Measurements from ENCODE around the gene ENPP3. TPM values are rescaled to one million over a fixed set of nuclear protein-coding genes. Genes with fewer than 3 reads are reported as not detected.

ENPP3 gene
- total and polyA plus RNA-seq, 2 experiments from 2014 or later = not detected

GRCh38 chr6:131792091-131792496, 155.0 kb downstream of the ENPP3 start:
- no peaks in the 10 kb centered on the region for H3K36me3 ChIP-seq (ENCODE audit: low read depth)
- H3K9me2 ChIP-seq (ENCODE audit: insufficient read depth) = no peaks in the 10 kb centered on the region
- 84 to 86% methylated on average over 6 of the region's 6 CpGs for WGBS, 2 experiments (ENCODE audit: low coverage in 1 of 2, low lambda C conversion rate in 2 of 2, missing lambda C conversion rate in 2 of 2)
- no peaks in the 10 kb centered on the region for H4K20me1 ChIP-seq (ENCODE audit: insufficient read depth)
- peak; percentile 55 for DNase-seq
- H3K27ac ChIP-seq = no peak overlapping the region
- no peaks in the 10 kb centered on the region for H3K27me3 ChIP-seq (replicated peaks; ENCODE audit: insufficient read depth)
- H3F3A ChIP-seq (ENCODE audit: insufficient read depth) = peaks cover 17% of the 10 kb centered on the region
- no peak overlapping the region for H3K4me3 ChIP-seq
- no peak overlapping the region for H2AFZ ChIP-seq
- in situ Hi-C loops (cut with MboI) = no loop called here
- no peak overlapping the region for H3K9ac ChIP-seq
- H3K4me1 ChIP-seq (ENCODE audit: insufficient read depth) = peaks cover 25% of the 10 kb centered on the region
- H3K4me2 ChIP-seq (ENCODE audit: unreplicated experiment) = no peak overlapping the region
- TF ChIP-seq EZH2 (IDR thresholded peaks at IDR 0.05; ENCODE audit: insufficient read depth, poor library complexity, severe bottlenecking) = no peak
- no peak for TF ChIP-seq EZH2phosphoT487 (IDR thresholded peaks at IDR 0.05; ENCODE audit: insufficient read depth, low read depth)
- no peaks in the 10 kb centered on the region for H3K9me3 ChIP-seq (ENCODE audit: low read depth)
- no peaks in the 10 kb centered on the region for H3K79me2 ChIP-seq (ENCODE audit: insufficient read depth)

- Histone ChIP-seq H3K4me2 (ENCODE audit: unreplicated experiment) (no peak overlapping the region), H3K9me3 (ENCODE audit: low read depth) (no peaks in the 10 kb centered on the region), H3K27me3 (replicated peaks; ENCODE audit: insufficient read depth) (no peaks in the 10 kb centered on the region), H4K20me1 (ENCODE audit: insufficient read depth) (no peaks in the 10 kb centered on the region), H3F3A (ENCODE audit: insufficient read depth) (no peaks in the 10 kb centered on the region), H3K27ac (no peak overlapping the region), H3K36me3 (ENCODE audit: low read depth) (no peaks in the 10 kb centered on the region), H3K4me1 (ENCODE audit: insufficient read depth) (no peaks in the 10 kb centered on the region), H3K9ac (no peak overlapping the region), H3K4me3 (no peak overlapping the region), H2AFZ (no peak overlapping the region), H3K79me2 (ENCODE audit: insufficient read depth) (no peaks in the 10 kb centered on the region), H3K9me2 (ENCODE audit: insufficient read depth) (no peaks in the 10 kb centered on the region)
- 76 to 79% methylated on average over 2 of the region's 2 CpGs for WGBS, 2 experiments (ENCODE audit: low coverage in 1 of 2, low lambda C conversion rate in 2 of 2, missing lambda C conversion rate in 2 of 2)
- DNase-seq = no peak
- in situ Hi-C loops (cut with MboI) = no loop called here
- no peak for TF ChIP-seq EZH2phosphoT487 (IDR thresholded peaks at IDR 0.05; ENCODE audit: insufficient read depth, low read depth)
- no peak for TF ChIP-seq EZH2 (IDR thresholded peaks at IDR 0.05; ENCODE audit: insufficient read depth, poor library complexity, severe bottlenecking)
Observed at GRCh38 chr6:131795366-131795765, 158.3 kb downstream of the ENPP3 start.

Small RNA genes lying within 50 kb of the gene (microRNA-seq; reads per million reads assigned to microRNA genes)
- gene MIR548H5 (ENCODE audit: borderline number of aligned reads) = not detected

Small RNA genes lying within 50 kb of the gene (small RNA-seq; reads per million reads assigned to genes)
- not detected for gene MIR548H5 (ENCODE audit: low read depth, low replicate concordance)
- not detected for gene RNU4-18P (ENCODE audit: low read depth, low replicate concordance)

Other genes with a start within 250 kb of the ENPP3 start
- not detected in 2 replicates for gene ARG1, start 64.1 kb upstream of the ENPP3 start, total RNA-seq (2014; rRNA removed; shearing (Covaris generic))
- gene ARG1, start 64.1 kb upstream of the ENPP3 start, polyA plus RNA-seq (2016; fragmentation: Nextera tagmentation; extraction: Ambion mirVana) = not detected in 2 replicates
- gene MED23, start 9.1 kb upstream of the ENPP3 start, total RNA-seq (2014; rRNA removed; shearing (Covaris generic)) = 35.7 and 39.3 TPM in 2 replicates
- 15.1 and 16.9 TPM in 2 replicates for gene MED23, start 9.1 kb upstream of the ENPP3 start, polyA plus RNA-seq (2016; fragmentation: Nextera tagmentation; extraction: Ambion mirVana)
- gene OR2A4, start 64.1 kb downstream of the ENPP3 start, total RNA-seq (2014; rRNA removed; shearing (Covaris generic)) = not detected in 2 replicates
- gene OR2A4, start 64.1 kb downstream of the ENPP3 start, polyA plus RNA-seq (2016; fragmentation: Nextera tagmentation; extraction: Ambion mirVana) = not detected in 2 replicates
- gene CTAGE9, start 73.7 kb downstream of the ENPP3 start, total RNA-seq (2014; rRNA removed; shearing (Covaris generic)) = not detected in 2 replicates
- gene CTAGE9, start 73.7 kb downstream of the ENPP3 start, polyA plus RNA-seq (2016; fragmentation: Nextera tagmentation; extraction: Ambion mirVana) = not detected in 2 replicates
- gene ENPP1, start 170.7 kb downstream of the ENPP3 start, total RNA-seq (2014; rRNA removed; shearing (Covaris generic)) = 53.7 and 60.4 TPM in 2 replicates
- 34.2 and 36.3 TPM in 2 replicates for gene ENPP1, start 170.7 kb downstream of the ENPP3 start, polyA plus RNA-seq (2016; fragmentation: Nextera tagmentation; extraction: Ambion mirVana)

Measured in GM23248 (cell line).